ENCODE results near the gene NET1.
"Not testable (repeated sequence)": the region's sequence is repeated elsewhere in the genome, so short reads cannot be mapped to it uniquely, and the experiment has no call there.

NET1 gene

GRCh38 chr10:5400468-5401240 is 11.7 kb upstream of the NET1 start:
- DNase-seq: no peak

- DNase-seq: no peak
These were observed 9.6 kb upstream of the NET1 start for GRCh38 chr10:5402798-5403197.

GRCh38 chr10:5404208-5405041 is 7.9 kb upstream of the NET1 start, which contains the start of gene TUBAL3:
TUBAL3 (minus strand) TSS chr10:5404828; CDS start chr10:5404792, 36 bp downstream.
- DNase-seq: no peak

- DNase-seq: no peak
These were observed 5.4 kb upstream of the NET1 start for GRCh38 chr10:5406918-5407317.

- DNase-seq: not testable (repeated sequence)
These were observed 1.6 kb upstream of the NET1 start for GRCh38 chr10:5410787-5411186.

GRCh38 chr10:5411941-5412276 is 448 bp upstream of the NET1 start:
- DNase-seq: no peak

GRCh38 chr10:5413012-5413938 is 918 bp downstream of the NET1 start:
- no peak for DNase-seq

GRCh38 chr10:5416981-5417380 is 4.6 kb downstream of the NET1 start:
- no peak for DNase-seq

GRCh38 chr10:5418584-5418983 is 6.2 kb downstream of the NET1 start:
- DNase-seq: no peak

- DNase-seq: no peak
These were observed 7.2 kb downstream of the NET1 start for GRCh38 chr10:5419466-5420094.

- no peak for DNase-seq
These were observed 11.4 kb downstream of the NET1 start for GRCh38 chr10:5423771-5424170.

GRCh38 chr10:5424751-5425150 is 12.4 kb downstream of the NET1 start:
- DNase-seq: no peak

GRCh38 chr10:5428133-5428532 is 15.8 kb downstream of the NET1 start:
- no peak for DNase-seq

- no peak for DNase-seq
These were observed 20.8 kb downstream of the NET1 start for GRCh38 chr10:5433182-5433581.

- DNase-seq: no peak
These were observed 21.8 kb downstream of the NET1 start for GRCh38 chr10:5434017-5434753.

GRCh38 chr10:5435328-5435727 is 23.0 kb downstream of the NET1 start:
- DNase-seq: no peak

- no peak for DNase-seq
These were observed 27.8 kb downstream of the NET1 start for GRCh38 chr10:5440206-5440605.

GRCh38 chr10:5441106-5441505 is 28.7 kb downstream of the NET1 start:
- DNase-seq: no peak

- no peak for DNase-seq
These were observed 30.0 kb downstream of the NET1 start for GRCh38 chr10:5442065-5442989.

- no peak for DNase-seq
These were observed 30.6 kb downstream of the NET1 start for GRCh38 chr10:5442990-5443370.

GRCh38 chr10:5443429-5443828 is 31.1 kb downstream of the NET1 start:
- no peak for DNase-seq
